Sigmoid colon (tissue), 7 donors: Measurements from ENCODE around the gene SSBP4. TPM values are rescaled to one million over a fixed set of nuclear protein-coding genes. Genes with fewer than 3 reads are reported as not detected.

Source experiments
- DNase-seq: peaks from one replicate; pipeline ENCODE4 v3.0.0-alpha.2; 2019
- H3K27ac ChIP-seq, 4 donors: fragments of 200-600 bp; sonication (generic); one replicate each; pipeline ENCODE4 v1.5.1; 2016 to 2019; ENCODE audit warnings: mild to moderate bottlenecking in 1 of 4
- H3K27me3 ChIP-seq, 3 donors: fragments of 200-600 bp; sonication (generic); one replicate each; pipeline ENCODE4 v1.5.1; 2019; ENCODE audit warnings: mild to moderate bottlenecking in 1 of 3
- H3K36me3 ChIP-seq, 4 donors: fragments of 200-600 bp; sonication (generic); one replicate each; pipeline ENCODE4 v1.5.1; 2016 to 2019
- H3K4me1 ChIP-seq, 4 donors: fragments of 200-600 bp; sonication (generic); one replicate each; pipeline ENCODE4 v1.5.1; 2017 to 2019
- H3K4me3 ChIP-seq, 4 donors: fragments of 200-600 bp; sonication (generic); one replicate each; pipeline ENCODE4 v1.5.1; 2017 to 2019; ENCODE audit warnings: mild to moderate bottlenecking in 2 of 4, moderate library complexity in 1 of 4
- H3K9me3 ChIP-seq, 4 donors: fragments of 200-600 bp in 3 of 4; sonication (generic) in 3 of 4; one replicate each; pipeline versions ENCODE4 v1.5.1 to v1.6.1; 2013 to 2019
- EP300 ChIP-seq, 4 donors: sonication (generic); formaldehyde crosslinking; IDR thresholded peaks; one replicate each; pipeline ENCODE4 v1.6.1; 2017; ENCODE audit warnings: antibody characterized with exemption in 4 of 4
- POLR2A ChIP-seq, 2 donors: fragments of 450-650 bp; IDR thresholded peaks; one replicate each; pipeline ENCODE4 v1.6.1; 2016; ENCODE audit warnings: antibody characterized with exemption in 2 of 2, mild to moderate bottlenecking in 2 of 2, moderate library complexity in 2 of 2
- POLR2AphosphoS5 ChIP-seq, 4 donors: sonication (generic); formaldehyde crosslinking; IDR thresholded peaks; one replicate each; pipeline ENCODE4 v1.6.1; 2017; ENCODE audit warnings: antibody characterized with exemption in 4 of 4
- WGBS, 2 donors: extraction: QIAGEN DNeasy Blood & Tissue Kit; methylation state at CpG; one replicate each; pipeline ENCODE4 v1.1.7; 2013; 5-methylcytosine and 5-hydroxymethylcytosine counted together
- intact Hi-C: fragments of 100-400 bp; cut with DNase I; formaldehyde crosslinking; loops from one replicate; pipeline ENCODE4 v1.15.1; 2023
- polyA plus RNA-seq, 3 donors: library from polyadenylated mRNA; stranded (reverse); fragments of 200-250 nt; gene quantifications; one replicate each; pipeline ENCODE4 v1.2.3, GENCODE V29; 2013
- total RNA-seq, 4 donors: library from RNA; depleted of rRNA; stranded (reverse); fragments of >200 nt; gene quantifications; one replicate each; pipeline ENCODE4 v1.1.0, GENCODE V29; 2016
- TF ChIP-seq, protein P1 (sequence below), 4 experiments: fragments of 450-650 bp in 3 of 4; fragments of 200-600 bp in 1 of 4; IDR thresholded peaks; one replicate each; pipeline ENCODE4 v1.5.1; 2016 to 2019; ENCODE audit warnings: antibody characterized with exemption in 4 of 4, mild to moderate bottlenecking in 3 of 4, moderate library complexity in 2 of 4
- donor health status: healthy with polysubstance abuse.
- donor health status: Bipolar disorder and iron deficiency.
- donor health status: healthy.

The SSBP4 gene
- total and polyA plus RNA-seq, 7 donors: 13.9 to 71.4 (median 52.4) TPM

GRCh38 chr19:18440415-18440877 is 21.2 kb downstream of the SSBP4 start:
- H3K27me3 ChIP-seq: peaks cover 4 to 37% (median 24%) of the 10 kb centered on the region in 3 donors
- H3K27ac ChIP-seq: no peak overlapping the region
- peaks cover 16 to 32% (median 24%) of the 10 kb centered on the region in 4 donors for H3K36me3 ChIP-seq
- H3K4me3 ChIP-seq: no peak overlapping the region
- TF ChIP-seq EP300 (IDR thresholded peaks at IDR 0.05) (no peak), POLR2AphosphoS5 (IDR thresholded peaks at IDR 0.05) (no peak), POLR2A (IDR thresholded peaks at IDR 0.05) (no peak)
- TF ChIP-seq, protein P1, sequence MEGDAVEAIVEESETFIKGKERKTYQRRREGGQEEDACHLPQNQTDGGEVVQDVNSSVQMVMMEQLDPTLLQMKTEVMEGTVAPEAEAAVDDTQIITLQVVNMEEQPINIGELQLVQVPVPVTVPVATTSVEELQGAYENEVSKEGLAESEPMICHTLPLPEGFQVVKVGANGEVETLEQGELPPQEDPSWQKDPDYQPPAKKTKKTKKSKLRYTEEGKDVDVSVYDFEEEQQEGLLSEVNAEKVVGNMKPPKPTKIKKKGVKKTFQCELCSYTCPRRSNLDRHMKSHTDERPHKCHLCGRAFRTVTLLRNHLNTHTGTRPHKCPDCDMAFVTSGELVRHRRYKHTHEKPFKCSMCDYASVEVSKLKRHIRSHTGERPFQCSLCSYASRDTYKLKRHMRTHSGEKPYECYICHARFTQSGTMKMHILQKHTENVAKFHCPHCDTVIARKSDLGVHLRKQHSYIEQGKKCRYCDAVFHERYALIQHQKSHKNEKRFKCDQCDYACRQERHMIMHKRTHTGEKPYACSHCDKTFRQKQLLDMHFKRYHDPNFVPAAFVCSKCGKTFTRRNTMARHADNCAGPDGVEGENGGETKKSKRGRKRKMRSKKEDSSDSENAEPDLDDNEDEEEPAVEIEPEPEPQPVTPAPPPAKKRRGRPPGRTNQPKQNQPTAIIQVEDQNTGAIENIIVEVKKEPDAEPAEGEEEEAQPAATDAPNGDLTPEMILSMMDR (IDR thresholded peaks at IDR 0.05): no peak
- intact Hi-C loops: no loop called here
- no peaks in the 10 kb centered on the region for H3K9me3 ChIP-seq
- DNase-seq: no peak
- peaks cover 0 to 30% (median 28%) of the 10 kb centered on the region in 4 donors for H3K4me1 ChIP-seq
- WGBS, 2 donors: 35 to 50% methylated on average over 11 of the region's 11 CpGs

- H3K4me1 ChIP-seq: peaks cover 0 to 30% (median 28%) of the 10 kb centered on the region in 4 donors
- no peak overlapping the region for H3K27ac ChIP-seq
- no peak for DNase-seq
- no peak for TF ChIP-seq POLR2A (IDR thresholded peaks at IDR 0.05)
- TF ChIP-seq, protein P1 (IDR thresholded peaks at IDR 0.05): no peak
- no peak for TF ChIP-seq EP300 (IDR thresholded peaks at IDR 0.05)
- no peak for TF ChIP-seq POLR2AphosphoS5 (IDR thresholded peaks at IDR 0.05)
- H3K27me3 ChIP-seq: peaks cover 4 to 35% (median 24%) of the 10 kb centered on the region in 3 donors
- WGBS, 2 donors: 82 to 87% methylated on average over 23 of the region's 23 CpGs
- H3K9me3 ChIP-seq: no peaks in the 10 kb centered on the region
- intact Hi-C loops: no loop called here
- peaks cover 16 to 33% (median 31%) of the 10 kb centered on the region in 4 donors for H3K36me3 ChIP-seq
- no peak overlapping the region for H3K4me3 ChIP-seq
These were observed 22.0 kb downstream of the SSBP4 start for GRCh38 chr19:18440936-18441803.

- Histone ChIP-seq H3K4me3 (no peak overlapping the region), H3K36me3 (peaks cover 16 to 42% (median 39%) of the 10 kb centered on the region in 4 donors), H3K9me3 (no peaks in the 10 kb centered on the region), H3K27me3 (peaks cover 4 to 26% (median 20%) of the 10 kb centered on the region in 3 donors), H3K4me1 (peaks cover 0 to 22% (median 20%) of the 10 kb centered on the region in 4 donors), H3K27ac (no peak overlapping the region)
- TF ChIP-seq, protein P1 (IDR thresholded peaks at IDR 0.05): no peak
- TF ChIP-seq EP300 (IDR thresholded peaks at IDR 0.05): no peak
- TF ChIP-seq POLR2AphosphoS5 (IDR thresholded peaks at IDR 0.05): no peak
- no peak for TF ChIP-seq POLR2A (IDR thresholded peaks at IDR 0.05)
- intact Hi-C loops: no loop called here
- 64 to 75% methylated on average over 5 of the region's 5 CpGs for WGBS, 2 donors
- no peak for DNase-seq
These were observed 22.9 kb downstream of the SSBP4 start for GRCh38 chr19:18441804-18442788.

DNA sequence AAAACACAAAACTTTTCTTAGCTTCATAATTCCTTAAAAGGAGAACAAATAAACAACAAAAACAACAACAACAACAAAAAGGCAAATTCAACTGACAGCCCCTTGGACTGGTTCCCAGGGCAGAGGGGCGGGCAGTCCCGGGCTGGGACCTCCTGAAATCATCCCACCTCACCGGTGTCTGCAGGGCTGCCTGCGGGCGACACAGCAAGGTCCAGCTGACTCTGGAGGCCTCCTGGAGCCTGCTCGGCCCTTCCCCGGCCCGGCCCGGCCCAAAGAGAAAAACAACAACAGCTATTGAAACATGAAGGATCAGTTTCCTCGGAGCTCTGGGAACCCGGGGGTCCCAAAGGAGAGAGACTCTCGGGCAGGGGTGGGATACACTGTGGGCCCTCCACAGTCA is 23.7 kb downstream of the SSBP4 start:
- no peak overlapping the region for H3K27ac ChIP-seq
- peaks cover 16 to 51% (median 42%) of the 10 kb centered on the region in 4 donors for H3K36me3 ChIP-seq
- peaks cover 0 to 14% (median 12%) of the 10 kb centered on the region in 4 donors for H3K4me1 ChIP-seq
- WGBS, 2 donors: 94 to 95% methylated on average over 12 of the region's 12 CpGs
- no peak for DNase-seq
- TF ChIP-seq EP300 (IDR thresholded peaks at IDR 0.05) (no peak), POLR2A (IDR thresholded peaks at IDR 0.05) (no peak), POLR2AphosphoS5 (IDR thresholded peaks at IDR 0.05) (no peak)
- TF ChIP-seq, protein P1 (IDR thresholded peaks at IDR 0.05): no peak
- peaks cover 0 to 17% (median 12%) of the 10 kb centered on the region in 3 donors for H3K27me3 ChIP-seq
- no peak overlapping the region for H3K4me3 ChIP-seq
- intact Hi-C loops: no loop called here
- H3K9me3 ChIP-seq: no peaks in the 10 kb centered on the region
